Fibroblast of peridontal ligament (primary cell): ENCODE results near the gene TK2.
"Not testable (repeated sequence)": the region's sequence is repeated elsewhere in the genome, so short reads cannot be mapped to it uniquely, and the experiment has no call there.

Experiments used
- DNase-seq: peaks from one replicate; pipeline ENCODE4 v3.0.0-alpha.2; 2010; ENCODE audit errors: extremely low read depth

TK2 gene

GRCh38 chr16:66572356-66572755, 22.4 kb upstream of the TK2 start:
- DNase-seq = no peak

- DNase-seq = peak; percentile 53
Observed at GRCh38 chr16:66569827-66570405, 20.0 kb upstream of the TK2 start.

DNA sequence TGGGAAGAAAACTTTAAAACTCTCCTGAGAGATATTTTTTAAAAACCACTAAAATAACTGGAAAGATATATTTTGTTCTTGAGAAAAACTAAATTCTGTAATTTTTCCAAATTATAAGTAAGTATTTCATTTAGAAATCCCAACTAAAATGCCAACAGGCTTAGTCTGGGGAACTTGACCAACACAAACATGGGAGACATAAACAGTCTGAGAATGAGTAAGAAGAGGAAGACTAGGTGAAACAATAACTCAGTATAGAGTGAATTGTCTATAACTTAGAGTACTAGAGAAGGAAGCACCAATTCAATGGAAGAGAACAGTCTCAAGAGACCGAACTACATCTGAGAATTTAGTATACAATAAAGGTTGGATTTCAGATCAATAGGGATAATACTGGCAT, 19.2 kb upstream of the TK2 start:
- peak; percentile 82 for DNase-seq

- DNase-seq = no peak
Observed at GRCh38 chr16:66568355-66568754, 18.4 kb upstream of the TK2 start.

DNA sequence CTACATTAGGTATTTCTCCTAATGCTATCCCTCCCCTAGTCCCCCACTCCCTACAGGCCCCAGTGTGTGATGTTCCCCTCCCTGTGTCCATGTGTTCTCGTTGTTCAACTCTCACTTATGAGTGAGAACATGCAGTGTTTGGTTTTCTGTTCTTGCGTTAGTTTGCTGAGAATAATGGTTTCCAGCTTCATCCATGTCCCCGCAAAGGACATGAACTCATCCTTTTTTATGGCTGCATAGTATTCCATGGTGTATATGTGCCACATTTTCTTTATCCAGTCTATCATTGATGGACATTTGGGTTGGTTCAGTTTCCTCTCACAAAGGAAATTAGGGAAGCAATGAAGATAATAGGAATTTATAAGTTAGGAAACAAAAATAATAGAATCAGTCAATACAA, 17.3 kb upstream of the TK2 start:
- not testable (repeated sequence) for DNase-seq

DNA sequence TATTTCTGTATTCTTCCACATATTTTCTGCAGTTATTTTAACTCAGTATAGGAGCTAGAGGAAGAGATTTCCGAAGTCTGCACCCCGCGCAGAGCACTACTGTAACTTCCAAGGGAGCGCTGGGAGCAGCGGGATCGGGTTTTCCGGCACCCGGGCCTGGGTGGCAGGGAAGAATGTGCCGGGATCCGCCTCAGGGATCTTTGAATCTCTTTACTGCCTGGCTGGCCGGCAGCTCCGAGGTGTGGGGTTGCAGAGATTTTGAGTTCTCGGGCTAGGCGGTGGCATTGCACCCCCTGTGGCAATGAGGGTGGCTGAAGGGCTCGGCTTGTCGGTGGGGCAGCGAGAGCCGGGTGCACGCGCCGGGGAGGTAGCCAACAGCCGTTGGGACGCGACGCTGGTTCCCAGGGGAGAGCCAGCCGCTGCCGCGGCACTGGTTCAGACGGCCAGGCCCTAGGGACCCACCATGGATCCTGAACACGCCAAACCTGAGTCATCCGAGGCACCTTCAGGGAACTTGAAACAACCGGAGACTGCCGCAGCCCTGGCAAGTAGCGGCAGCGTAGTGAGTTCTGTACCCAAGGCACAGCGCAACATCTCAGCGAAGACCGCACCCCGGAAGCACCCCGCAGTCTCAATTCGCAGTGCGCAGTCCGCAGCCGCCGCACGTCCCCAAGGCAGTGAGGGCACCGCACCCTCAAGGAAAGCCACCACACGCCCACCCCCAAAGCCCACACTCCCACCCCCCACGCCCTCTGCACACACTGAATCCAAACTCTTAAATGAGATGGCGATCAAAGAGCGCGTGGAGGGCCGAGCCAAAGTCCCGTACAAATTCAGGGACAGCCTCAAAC, 16.4 kb upstream of the TK2 start, which contains the start of gene CMTM1:
Gene CMTM1 (plus strand): TSS at position 389 of the 851 bp plus-strand sequence. CDS start 75 bp downstream, at position 464.
- no peak for DNase-seq

DNA sequence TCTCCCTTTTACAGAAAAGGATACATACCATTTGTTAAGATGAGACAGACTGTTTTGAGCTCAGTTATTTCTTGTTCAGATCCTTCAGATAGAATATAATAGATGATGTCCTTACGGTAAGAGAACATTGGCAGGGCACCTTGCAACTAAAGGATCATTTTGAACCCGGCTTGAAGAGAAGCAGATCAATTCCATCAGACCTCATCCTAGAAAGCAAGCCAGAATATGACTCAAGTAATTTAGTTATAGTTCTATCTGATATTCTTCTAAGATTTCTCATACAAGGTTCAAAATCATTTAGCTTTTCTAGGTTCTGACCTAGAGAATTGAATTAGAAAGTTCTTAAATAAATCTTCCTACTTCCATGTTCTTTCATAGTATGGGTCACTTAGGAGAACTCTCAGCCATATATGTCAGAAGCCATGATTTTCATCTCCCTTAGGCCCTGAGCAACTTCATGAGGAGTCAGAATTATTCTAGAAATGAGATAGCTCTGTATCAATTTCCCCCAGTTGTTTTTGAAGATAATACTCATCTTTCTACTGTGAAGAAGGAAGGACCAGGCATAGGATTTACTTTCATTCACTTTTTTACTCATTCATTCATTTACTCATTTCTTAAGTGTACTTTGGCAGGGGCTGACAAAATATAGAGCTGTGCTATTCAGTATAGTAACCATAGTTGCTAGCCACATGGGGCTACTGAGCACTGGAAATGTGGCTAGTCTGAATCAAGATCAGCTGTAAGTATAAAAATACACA, 13.8 kb upstream of the TK2 start:
- DNase-seq = no peak

DNA sequence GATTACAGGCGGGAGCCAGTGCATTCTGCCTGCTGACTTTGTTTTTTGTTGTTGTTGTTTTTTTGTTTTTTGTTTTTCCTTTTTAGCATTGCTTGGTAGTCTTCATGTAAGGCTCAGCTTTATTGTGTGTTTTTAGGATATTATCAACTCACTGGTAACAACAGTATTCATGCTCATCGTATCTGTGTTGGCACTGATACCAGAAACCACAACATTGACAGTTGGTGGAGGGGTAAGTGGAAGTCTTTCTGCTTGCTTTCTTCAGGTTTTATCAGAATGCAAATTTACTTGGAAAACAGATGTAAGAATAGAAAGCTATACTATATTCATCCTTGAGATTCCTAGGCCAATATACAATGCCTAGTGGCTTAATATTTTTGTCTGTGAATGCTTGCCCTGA, 13.1 kb upstream of the TK2 start:
- DNase-seq = no peak

DNA sequence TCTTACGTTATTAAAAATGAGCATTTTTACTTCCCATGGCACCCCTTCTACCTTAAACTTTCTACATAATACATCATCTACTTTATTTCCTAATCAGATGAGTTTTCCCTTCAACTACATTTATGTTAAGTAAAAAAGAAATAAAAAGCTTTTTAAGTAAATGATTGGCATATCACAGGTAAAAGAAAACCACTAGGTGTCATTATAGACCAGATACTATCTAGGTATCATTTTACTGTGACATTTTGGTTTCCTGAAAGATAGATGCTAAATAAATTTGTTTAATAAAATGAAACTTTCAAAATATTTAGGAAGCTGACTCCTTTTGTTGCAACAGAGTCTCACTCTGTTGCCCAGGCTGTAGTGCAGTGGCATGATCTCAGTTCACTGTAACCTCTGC, 12.5 kb upstream of the TK2 start:
- DNase-seq = no peak

- DNase-seq = no peak
Observed at GRCh38 chr16:66561381-66562080, 11.6 kb upstream of the TK2 start.

- DNase-seq = no peak
Observed at GRCh38 chr16:66560107-66560506, 10.2 kb upstream of the TK2 start.

DNA sequence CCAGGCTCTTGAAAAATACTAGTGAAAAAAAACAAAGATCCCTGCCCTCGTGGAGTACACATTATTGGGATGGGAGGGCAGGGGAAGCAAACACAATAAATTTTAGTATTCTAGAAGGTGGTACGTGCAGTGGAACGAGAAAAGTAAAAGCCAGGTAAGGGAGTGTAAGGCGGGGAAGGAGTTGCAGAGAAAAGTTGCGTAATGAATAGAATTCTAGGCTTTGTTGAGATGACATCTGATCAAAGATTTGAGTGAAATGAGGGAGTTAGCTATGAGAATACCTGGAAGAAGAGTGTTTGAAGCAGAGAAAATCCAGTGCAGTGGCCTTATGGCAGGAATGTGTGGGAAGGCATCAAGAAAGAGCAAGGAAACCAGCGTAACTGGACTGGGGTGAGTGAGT, 4.6 kb upstream of the TK2 start:
- no peak for DNase-seq

DNA sequence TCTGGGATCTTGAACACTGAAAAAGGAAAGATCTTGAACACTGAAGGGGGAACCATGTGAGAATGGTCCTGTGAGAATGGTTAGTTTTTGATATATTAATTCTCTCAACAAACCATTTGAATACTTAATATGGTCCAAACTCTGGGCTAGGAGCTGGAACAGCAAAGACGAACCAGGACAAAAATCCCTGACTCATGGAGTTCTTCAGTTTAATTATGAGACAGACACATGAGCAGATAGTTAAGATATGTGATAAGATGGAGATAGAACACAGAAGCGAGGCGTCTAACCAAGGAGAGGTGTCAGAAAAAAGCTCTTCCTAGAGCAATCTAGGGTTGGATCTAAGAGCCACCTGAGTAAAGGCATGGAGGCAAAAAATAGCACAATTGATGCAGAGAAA, 4.1 kb upstream of the TK2 start:
- DNase-seq = no peak

- DNase-seq = no peak
Observed at GRCh38 chr16:66553223-66553622, 3.3 kb upstream of the TK2 start.

DNA sequence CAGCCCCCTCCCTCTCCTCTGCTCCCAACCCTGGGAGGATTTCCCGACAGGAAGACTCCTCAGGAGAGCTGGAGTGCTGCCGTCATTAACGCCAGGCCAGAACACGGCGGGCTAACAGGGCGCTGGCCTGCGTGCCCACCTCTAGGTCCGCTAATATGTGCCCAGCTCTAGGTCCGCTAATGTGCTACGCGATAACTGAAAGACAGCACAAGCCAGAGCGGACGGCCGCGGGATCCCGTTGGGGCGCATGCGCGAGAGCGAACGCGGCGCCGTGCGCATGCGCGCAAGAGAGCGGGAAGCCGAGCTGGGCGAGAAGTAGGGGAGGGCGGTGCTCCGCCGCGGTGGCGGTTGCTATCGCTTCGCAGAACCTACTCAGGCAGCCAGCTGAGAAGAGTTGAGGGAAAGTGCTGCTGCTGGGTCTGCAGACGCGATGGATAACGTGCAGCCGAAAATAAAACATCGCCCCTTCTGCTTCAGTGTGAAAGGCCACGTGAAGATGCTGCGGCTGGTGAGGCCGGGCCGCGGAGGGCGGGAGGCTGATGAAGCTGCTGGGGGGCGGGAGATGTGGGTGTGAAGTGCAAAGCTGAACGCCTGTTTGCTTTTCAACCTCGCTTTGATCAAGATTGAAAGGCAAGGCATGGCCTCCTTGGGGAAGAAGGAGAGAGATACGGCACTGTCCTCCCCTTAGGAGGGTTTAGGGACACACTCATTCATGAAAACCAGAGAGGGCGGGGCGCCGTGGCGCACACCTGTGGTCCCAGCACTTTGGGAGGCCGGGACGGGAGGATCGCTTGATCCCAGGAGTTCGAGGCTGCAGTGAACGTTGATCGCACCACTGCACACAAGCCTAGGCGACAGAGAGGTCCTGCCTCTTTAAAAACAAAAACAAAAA, 2.6 kb upstream of the TK2 start, which contains the start of gene CKLF:
Gene CKLF (plus strand): TSS at position 291 of the 892 bp plus-strand sequence. CDS start 140 bp downstream, at position 431.
- DNase-seq = peak; percentile 86

GRCh38 chr16:66551788-66552285, 1.9 kb upstream of the TK2 start:
- no peak for DNase-seq

- peak; percentile 18 for DNase-seq
Observed at GRCh38 chr16:66551348-66551759, 1.4 kb upstream of the TK2 start.

DNA sequence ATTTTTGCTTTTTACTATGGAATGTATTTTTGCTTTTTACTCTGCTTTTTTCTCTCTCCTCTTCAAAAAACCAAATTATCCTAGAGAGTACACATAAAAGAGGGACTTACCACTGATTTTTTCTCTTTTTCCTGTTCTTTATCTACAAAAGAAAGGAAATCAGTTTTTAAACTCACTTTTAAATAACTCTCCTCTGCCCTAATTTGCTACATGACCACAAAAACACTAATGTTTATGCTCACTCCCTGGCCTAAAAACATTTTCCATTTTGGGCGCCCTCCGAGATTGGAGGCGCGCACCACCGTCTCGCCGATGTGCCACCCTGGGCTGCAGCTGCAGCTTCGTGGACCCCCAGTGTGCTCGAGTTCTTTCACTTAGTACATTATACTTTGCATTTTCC, 1.1 kb downstream of the TK2 start:
- no peak for DNase-seq

- DNase-seq = no peak
Observed at GRCh38 chr16:66548068-66548467, 1.9 kb downstream of the TK2 start.

GRCh38 chr16:66547101-66547989, 2.6 kb downstream of the TK2 start:
- no peak for DNase-seq
